GM12801 (cell line): Measurements from ENCODE around the gene PDCL3.

Experiments used
- CTCF ChIP-seq: IDR thresholded peaks from one replicate; pipeline ENCODE4 v1.5.1; 2011; ENCODE audit warnings: control low read depth; ENCODE audit not compliant: insufficient read length; ENCODE audit errors: extremely low read depth

Gene PDCL3

GRCh38 chr2:100599566-100599965 is 36.8 kb downstream of the PDCL3 start:
- TF ChIP-seq CTCF: no peak

- no peak for TF ChIP-seq CTCF
These were observed 38.9 kb downstream of the PDCL3 start for GRCh38 chr2:100601661-100602060.

GRCh38 chr2:100603414-100603813 is 40.6 kb downstream of the PDCL3 start:
- TF ChIP-seq CTCF: no peak

GRCh38 chr2:100603948-100604633 is 41.3 kb downstream of the PDCL3 start:
- no peak for TF ChIP-seq CTCF

GRCh38 chr2:100606332-100606725 is 43.5 kb downstream of the PDCL3 start:
- TF ChIP-seq CTCF: no peak

- TF ChIP-seq CTCF: no peak
These were observed 44.0 kb downstream of the PDCL3 start for GRCh38 chr2:100606726-100607343.

GRCh38 chr2:100610381-100610831 is 47.6 kb downstream of the PDCL3 start:
- TF ChIP-seq CTCF: no peak
